Lower lobe of right lung (tissue), 2 donors: ENCODE results near the gene JUND. TPM values are rescaled to one million over a fixed set of nuclear protein-coding genes. Genes with fewer than 3 reads are reported as not detected.

Experiments
- ATAC-seq, 2 donors: fragments of 200-7000 bp; cut with Tn5 transposase; one replicate each; pipeline ENCODE4 v1.9.1; 2020 to 2022; ENCODE audit warnings: mild to moderate bottlenecking in 2 of 2, moderate library complexity in 2 of 2
- DNase-seq: peaks from one replicate; pipeline ENCODE4 v3.0.0-alpha.2; 2020
- H3K27ac ChIP-seq: fragments of 200-600 bp; one replicate; pipeline ENCODE4 v1.8.0; 2022
- H3K27me3 ChIP-seq: fragments of 200-600 bp; one replicate; pipeline ENCODE4 v1.8.0; 2022; ENCODE audit warnings: low read depth
- H3K36me3 ChIP-seq: fragments of 200-600 bp; one replicate; pipeline ENCODE4 v1.8.0; 2022; ENCODE audit warnings: mild to moderate bottlenecking
- H3K4me1 ChIP-seq: fragments of 200-600 bp; one replicate; pipeline ENCODE4 v1.8.0; 2022
- H3K4me3 ChIP-seq: fragments of 200-600 bp; one replicate; pipeline ENCODE4 v1.8.0; 2022; ENCODE audit warnings: mild to moderate bottlenecking
- H3K9me3 ChIP-seq: fragments of 200-600 bp; one replicate; pipeline ENCODE4 v1.8.0; 2022
- CTCF ChIP-seq: fragments of 200-600 bp; IDR thresholded peaks from one replicate; pipeline ENCODE4 v1.8.0; 2022; ENCODE audit warnings: antibody characterized with exemption, mild to moderate bottlenecking
- intact Hi-C: fragments of 100-400 bp; cut with DNase I; formaldehyde crosslinking; loops from one replicate; pipeline ENCODE4 v1.11.0; 2022
- total RNA-seq: library from RNA; stranded (reverse); fragmentation: NEBNext Ultra II Directional; extraction: Animal tissue kit (Norgen Biotek cat#: 25700); gene quantifications from one replicate; pipeline ENCODE4 v1.2.1, GENCODE V29; 2021
- donor health status: DM: no; HTN: yes; CAD: no; lungs with severe emphysema.

The JUND gene
- total RNA-seq, 1 donor from 2014 or later, result 150 TPM

- no peak overlapping the region for H3K27ac ChIP-seq
- TF ChIP-seq CTCF, result no peak
Observed at GRCh38 chr19:18266771-18267686, 14.4 kb downstream of the JUND start.

GRCh38 chr19:18265582-18265981 is 15.8 kb downstream of the JUND start:
- ATAC-seq, result no peak
- Histone ChIP-seq H3K4me1 (no peaks in the 10 kb centered on the region), H3K27me3 (no peaks in the 10 kb centered on the region), H3K36me3 (peaks cover 41% of the 10 kb centered on the region), H3K4me3 (no peak overlapping the region), H3K27ac (no peak overlapping the region), H3K9me3 (no peaks in the 10 kb centered on the region)
- intact Hi-C loops, result no loop called here
- no peak for DNase-seq
- no peak for TF ChIP-seq CTCF

More at GRCh38 chr19:18266771-18267686, 14.4 kb downstream of the JUND start:
- H3K36me3 ChIP-seq, result peaks cover 41% of the 10 kb centered on the region
- H3K9me3 ChIP-seq, result no peaks in the 10 kb centered on the region
- no peak for ATAC-seq
- DNase-seq, result no peak
- H3K4me1 ChIP-seq, result no peaks in the 10 kb centered on the region
- no peaks in the 10 kb centered on the region for H3K27me3 ChIP-seq
- intact Hi-C loops, result no loop called here
- no peak overlapping the region for H3K4me3 ChIP-seq

GRCh38 chr19:18264971-18265540 is 16.4 kb downstream of the JUND start:
- H3K27ac ChIP-seq, result no peak overlapping the region
- intact Hi-C loops, result no loop called here
- no peak for ATAC-seq
- no peaks in the 10 kb centered on the region for H3K9me3 ChIP-seq
- no peak for TF ChIP-seq CTCF
- H3K4me3 ChIP-seq, result no peak overlapping the region
- H3K36me3 ChIP-seq, result peaks cover 41% of the 10 kb centered on the region
- H3K4me1 ChIP-seq, result no peaks in the 10 kb centered on the region
- no peak for DNase-seq
- no peaks in the 10 kb centered on the region for H3K27me3 ChIP-seq

GRCh38 chr19:18264137-18264854 is 17.1 kb downstream of the JUND start:
- no peak overlapping the region for H3K4me3 ChIP-seq
- no peak for DNase-seq
- intact Hi-C loops, result no loop called here
- no peaks in the 10 kb centered on the region for H3K27me3 ChIP-seq
- no peaks in the 10 kb centered on the region for H3K4me1 ChIP-seq
- H3K27ac ChIP-seq, result no peak overlapping the region
- H3K36me3 ChIP-seq, result peaks cover 41% of the 10 kb centered on the region
- TF ChIP-seq CTCF, result no peak
- no peaks in the 10 kb centered on the region for H3K9me3 ChIP-seq
- ATAC-seq, result peak in 1 of 2 donors; percentile 1

- no peak overlapping the region for H3K27ac ChIP-seq
- no peak for DNase-seq
- H3K27me3 ChIP-seq, result no peaks in the 10 kb centered on the region
- peaks cover 41% of the 10 kb centered on the region for H3K36me3 ChIP-seq
- H3K4me1 ChIP-seq, result no peaks in the 10 kb centered on the region
- intact Hi-C loops, result no loop called here
- no peak for ATAC-seq
- no peaks in the 10 kb centered on the region for H3K9me3 ChIP-seq
- H3K4me3 ChIP-seq, result no peak overlapping the region
- TF ChIP-seq CTCF, result no peak
Observed at GRCh38 chr19:18263324-18264136, 17.9 kb downstream of the JUND start.
